ENCODE results near the gene RNF146. TPM values are rescaled to one million over a fixed set of nuclear protein-coding genes. Genes with fewer than 3 reads are reported as not detected.

RNF146 gene
- total and polyA plus RNA-seq, 2 of the 13 experiments (the other 11 are each of a cell fraction or from before 2014, with no cell fraction given): 18.8 to 27.6 TPM

DNA sequence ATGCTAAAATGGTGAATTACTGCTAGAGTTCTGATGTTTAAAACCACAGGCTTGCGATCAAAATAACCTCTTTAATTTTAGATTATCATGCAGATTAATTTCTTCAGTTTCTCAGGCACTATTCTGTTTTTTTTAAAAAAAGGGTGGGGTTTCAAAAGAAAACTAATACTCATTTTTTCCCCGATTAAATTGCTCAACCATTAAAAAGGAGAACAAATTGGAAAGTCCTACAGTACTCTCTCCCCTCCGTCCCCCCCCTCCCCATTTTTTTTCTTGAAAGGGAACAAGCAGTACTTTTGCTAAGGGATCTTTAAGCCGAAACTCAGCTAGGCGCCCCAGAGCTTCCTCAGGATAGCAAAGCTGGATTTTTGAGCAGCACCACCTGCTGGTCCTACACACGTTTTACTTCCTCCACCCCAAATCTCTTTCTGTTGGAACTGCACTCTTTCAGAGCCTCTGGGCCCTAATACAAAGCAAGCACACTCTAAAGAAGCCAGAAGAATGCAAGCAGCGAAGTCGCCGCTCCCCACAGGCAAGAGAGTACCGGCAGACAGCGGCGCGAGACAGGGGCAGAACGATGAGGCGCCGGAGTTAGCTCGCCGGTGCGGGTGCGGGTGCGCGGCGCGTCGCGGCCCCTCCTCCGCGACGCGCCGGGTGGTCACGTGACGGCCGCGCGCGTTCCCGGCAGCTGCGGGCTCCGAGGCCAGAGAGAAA is at the start of gene RNF146 (continued):
- TF ChIP-seq, protein P1, sequence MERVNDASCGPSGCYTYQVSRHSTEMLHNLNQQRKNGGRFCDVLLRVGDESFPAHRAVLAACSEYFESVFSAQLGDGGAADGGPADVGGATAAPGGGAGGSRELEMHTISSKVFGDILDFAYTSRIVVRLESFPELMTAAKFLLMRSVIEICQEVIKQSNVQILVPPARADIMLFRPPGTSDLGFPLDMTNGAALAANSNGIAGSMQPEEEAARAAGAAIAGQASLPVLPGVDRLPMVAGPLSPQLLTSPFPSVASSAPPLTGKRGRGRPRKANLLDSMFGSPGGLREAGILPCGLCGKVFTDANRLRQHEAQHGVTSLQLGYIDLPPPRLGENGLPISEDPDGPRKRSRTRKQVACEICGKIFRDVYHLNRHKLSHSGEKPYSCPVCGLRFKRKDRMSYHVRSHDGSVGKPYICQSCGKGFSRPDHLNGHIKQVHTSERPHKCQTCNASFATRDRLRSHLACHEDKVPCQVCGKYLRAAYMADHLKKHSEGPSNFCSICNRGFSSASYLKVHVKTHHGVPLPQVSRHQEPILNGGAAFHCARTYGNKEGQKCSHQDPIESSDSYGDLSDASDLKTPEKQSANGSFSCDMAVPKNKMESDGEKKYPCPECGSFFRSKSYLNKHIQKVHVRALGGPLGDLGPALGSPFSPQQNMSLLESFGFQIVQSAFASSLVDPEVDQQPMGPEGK (CRISPR knock-in tag; IDR thresholded peaks at IDR 0.05): no peak
- 0 out of 2 replicates have a peak, but pooled peaks have one; percentile 16 for TF ChIP-seq ZNF124 (CRISPR knock-in tag; IDR thresholded peaks at IDR 0.05)
- no peak for TF ChIP-seq NFRKB (IDR thresholded peaks at IDR 0.05)
- TF ChIP-seq, protein P2, sequence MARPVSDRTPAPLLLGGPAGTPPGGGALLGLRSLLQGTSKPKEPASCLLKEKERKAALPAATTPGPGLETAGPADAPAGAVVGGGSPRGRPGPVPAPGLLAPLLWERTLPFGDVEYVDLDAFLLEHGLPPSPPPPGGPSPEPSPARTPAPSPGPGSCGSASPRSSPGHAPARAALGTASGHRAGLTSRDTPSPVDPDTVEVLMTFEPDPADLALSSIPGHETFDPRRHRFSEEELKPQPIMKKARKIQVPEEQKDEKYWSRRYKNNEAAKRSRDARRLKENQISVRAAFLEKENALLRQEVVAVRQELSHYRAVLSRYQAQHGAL (CRISPR knock-in tag; IDR thresholded peaks at IDR 0.05; ENCODE audit: not compliant biosample characterization): no peak
- no peak for TF ChIP-seq ZNF550 (CRISPR knock-in tag; IDR thresholded peaks at IDR 0.05; ENCODE audit: borderline replicate concordance)
- TF ChIP-seq, protein P3, sequence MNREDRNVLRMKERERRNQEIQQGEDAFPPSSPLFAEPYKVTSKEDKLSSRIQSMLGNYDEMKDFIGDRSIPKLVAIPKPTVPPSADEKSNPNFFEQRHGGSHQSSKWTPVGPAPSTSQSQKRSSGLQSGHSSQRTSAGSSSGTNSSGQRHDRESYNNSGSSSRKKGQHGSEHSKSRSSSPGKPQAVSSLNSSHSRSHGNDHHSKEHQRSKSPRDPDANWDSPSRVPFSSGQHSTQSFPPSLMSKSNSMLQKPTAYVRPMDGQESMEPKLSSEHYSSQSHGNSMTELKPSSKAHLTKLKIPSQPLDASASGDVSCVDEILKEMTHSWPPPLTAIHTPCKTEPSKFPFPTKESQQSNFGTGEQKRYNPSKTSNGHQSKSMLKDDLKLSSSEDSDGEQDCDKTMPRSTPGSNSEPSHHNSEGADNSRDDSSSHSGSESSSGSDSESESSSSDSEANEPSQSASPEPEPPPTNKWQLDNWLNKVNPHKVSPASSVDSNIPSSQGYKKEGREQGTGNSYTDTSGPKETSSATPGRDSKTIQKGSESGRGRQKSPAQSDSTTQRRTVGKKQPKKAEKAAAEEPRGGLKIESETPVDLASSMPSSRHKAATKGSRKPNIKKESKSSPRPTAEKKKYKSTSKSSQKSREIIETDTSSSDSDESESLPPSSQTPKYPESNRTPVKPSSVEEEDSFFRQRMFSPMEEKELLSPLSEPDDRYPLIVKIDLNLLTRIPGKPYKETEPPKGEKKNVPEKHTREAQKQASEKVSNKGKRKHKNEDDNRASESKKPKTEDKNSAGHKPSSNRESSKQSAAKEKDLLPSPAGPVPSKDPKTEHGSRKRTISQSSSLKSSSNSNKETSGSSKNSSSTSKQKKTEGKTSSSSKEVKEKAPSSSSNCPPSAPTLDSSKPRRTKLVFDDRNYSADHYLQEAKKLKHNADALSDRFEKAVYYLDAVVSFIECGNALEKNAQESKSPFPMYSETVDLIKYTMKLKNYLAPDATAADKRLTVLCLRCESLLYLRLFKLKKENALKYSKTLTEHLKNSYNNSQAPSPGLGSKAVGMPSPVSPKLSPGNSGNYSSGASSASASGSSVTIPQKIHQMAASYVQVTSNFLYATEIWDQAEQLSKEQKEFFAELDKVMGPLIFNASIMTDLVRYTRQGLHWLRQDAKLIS (CRISPR knock-in tag; IDR thresholded peaks at IDR 0.05): no peak
- no peak for TF ChIP-seq CBX2 (IDR thresholded peaks at IDR 0.05; ENCODE audit: low read depth, low read length)
- no peak for TF ChIP-seq CBX2 (CRISPR knock-in tag; IDR thresholded peaks at IDR 0.05; ENCODE audit: low read depth)
- no peak for TF ChIP-seq ZEB1 (IDR thresholded peaks at IDR 0.05; ENCODE audit: insufficient replicate concordance, low read depth)
- TF ChIP-seq MEIS1 (CRISPR knock-in tag; IDR thresholded peaks at IDR 0.05; ENCODE audit: borderline replicate concordance): no peak
- peak; percentile 50; the same call in 1 of the 2 replicates for TF ChIP-seq SOX5 (CRISPR knock-in tag; IDR thresholded peaks at IDR 0.05; ENCODE audit: borderline replicate concordance)
- no peak for TF ChIP-seq ZNF205 (CRISPR knock-in tag; IDR thresholded peaks at IDR 0.05)
- TF ChIP-seq, protein P4, sequence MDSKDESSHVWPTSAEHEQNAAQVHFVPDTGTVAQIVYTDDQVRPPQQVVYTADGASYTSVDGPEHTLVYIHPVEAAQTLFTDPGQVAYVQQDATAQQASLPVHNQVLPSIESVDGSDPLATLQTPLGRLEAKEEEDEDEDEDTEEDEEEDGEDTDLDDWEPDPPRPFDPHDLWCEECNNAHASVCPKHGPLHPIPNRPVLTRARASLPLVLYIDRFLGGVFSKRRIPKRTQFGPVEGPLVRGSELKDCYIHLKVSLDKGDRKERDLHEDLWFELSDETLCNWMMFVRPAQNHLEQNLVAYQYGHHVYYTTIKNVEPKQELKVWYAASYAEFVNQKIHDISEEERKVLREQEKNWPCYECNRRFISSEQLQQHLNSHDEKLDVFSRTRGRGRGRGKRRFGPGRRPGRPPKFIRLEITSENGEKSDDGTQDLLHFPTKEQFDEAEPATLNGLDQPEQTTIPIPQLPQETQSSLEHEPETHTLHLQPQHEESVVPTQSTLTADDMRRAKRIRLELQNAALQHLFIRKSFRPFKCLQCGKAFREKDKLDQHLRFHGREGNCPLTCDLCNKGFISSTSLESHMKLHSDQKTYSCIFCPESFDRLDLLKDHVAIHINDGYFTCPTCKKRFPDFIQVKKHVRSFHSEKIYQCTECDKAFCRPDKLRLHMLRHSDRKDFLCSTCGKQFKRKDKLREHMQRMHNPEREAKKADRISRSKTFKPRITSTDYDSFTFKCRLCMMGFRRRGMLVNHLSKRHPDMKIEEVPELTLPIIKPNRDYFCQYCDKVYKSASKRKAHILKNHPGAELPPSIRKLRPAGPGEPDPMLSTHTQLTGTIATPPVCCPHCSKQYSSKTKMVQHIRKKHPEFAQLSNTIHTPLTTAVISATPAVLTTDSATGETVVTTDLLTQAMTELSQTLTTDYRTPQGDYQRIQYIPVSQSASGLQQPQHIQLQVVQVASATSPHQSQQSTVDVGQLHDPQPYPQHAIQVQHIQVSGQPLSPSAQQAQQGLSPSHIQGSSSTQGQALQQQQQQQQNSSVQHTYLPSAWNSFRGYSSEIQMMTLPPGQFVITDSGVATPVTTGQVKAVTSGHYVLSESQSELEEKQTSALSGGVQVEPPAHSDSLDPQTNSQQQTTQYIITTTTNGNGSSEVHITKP (CRISPR knock-in tag; IDR thresholded peaks at IDR 0.05; ENCODE audit: low read depth): no peak
- TF ChIP-seq PHF21A (CRISPR knock-in tag; IDR thresholded peaks at IDR 0.05): no peak
- no peak for TF ChIP-seq ZNF432 (CRISPR knock-in tag; IDR thresholded peaks at IDR 0.05; ENCODE audit: borderline replicate concordance)
- TF ChIP-seq ZMYM4 (CRISPR knock-in tag; IDR thresholded peaks at IDR 0.05): peak; percentile 12; the same call in 1 of the 2 replicates
- TF ChIP-seq ZFP62 (CRISPR knock-in tag; IDR thresholded peaks at IDR 0.05): no peak
- no peak for TF ChIP-seq TBX3 (IDR thresholded peaks at IDR 0.05; ENCODE audit: borderline replicate concordance)
- no peak for TF ChIP-seq ZNF780A (CRISPR knock-in tag; IDR thresholded peaks at IDR 0.05)
- no peak for TF ChIP-seq FOXM1 (CRISPR knock-in tag; IDR thresholded peaks at IDR 0.05)
